Neural progenitor cell (in vitro differentiated cells): ENCODE measurements around the gene EPB41L4B. TPM values are rescaled to one million over a fixed set of nuclear protein-coding genes. Genes with fewer than 3 reads are reported as not detected.

Experiments used
- DNase-seq: peaks from one replicate; pipeline ENCODE4 v3.0.0-alpha.2; 2016; ENCODE audit warnings: low spot score
- H2AFZ ChIP-seq: fragments of 200-600 bp; sonication (generic); replicated peaks from 2 replicates; pipeline ENCODE4 v1.6.1; 2016; ENCODE audit warnings: antibody characterized with exemption
- H3F3A ChIP-seq: fragments of 200-600 bp; sonication (generic); 2 replicates; pipeline ENCODE4 v1.6.1; 2016; ENCODE audit warnings: antibody characterized with exemption, low read depth
- H3K27ac ChIP-seq: fragments of 200-600 bp; sonication (generic); 2 replicates; pipeline ENCODE4 v1.5.1; 2016; ENCODE audit warnings: mild to moderate bottlenecking
- H3K27me3 ChIP-seq: fragments of 200-600 bp; sonication (generic); 2 replicates; pipeline ENCODE4 v1.6.1; 2016; ENCODE audit warnings: mild to moderate bottlenecking, moderate library complexity
- H3K36me3 ChIP-seq: fragments of 200-600 bp; sonication (generic); 2 replicates; pipeline ENCODE4 v1.5.1; 2016
- H3K4me1 ChIP-seq: fragments of 200-600 bp; sonication (generic); 2 replicates; pipeline ENCODE4 v1.6.1; 2016; ENCODE audit warnings: mixed run types
- H3K4me2 ChIP-seq: fragments of 200-600 bp; sonication (generic); 2 replicates; pipeline ENCODE4 v1.6.1; 2016
- H3K4me3 ChIP-seq: fragments of 200-600 bp; sonication (generic); 2 replicates; pipeline ENCODE4 v1.5.1; 2016
- H3K79me2 ChIP-seq: fragments of 200-600 bp; sonication (generic); 2 replicates; pipeline ENCODE4 v1.6.1; 2016; ENCODE audit warnings: low read depth
- H3K9ac ChIP-seq: fragments of 200-600 bp; sonication (generic); 2 replicates; pipeline ENCODE4 v1.6.1; 2016
- H3K9me3 ChIP-seq: fragments of 200-600 bp; sonication (generic); 2 replicates; pipeline ENCODE4 v1.5.1; 2016; ENCODE audit warnings: low read depth
- H4K20me1 ChIP-seq: fragments of 200-600 bp; sonication (generic); 2 replicates; pipeline ENCODE4 v1.6.1; 2016; ENCODE audit warnings: low read depth
- H3K27ac Mint-ChIP-seq: 3 replicates; pipeline ENCODE4 v1.8.0; 2021; ENCODE audit warnings: mixed read lengths
- H3K27me3 Mint-ChIP-seq: 2 replicates; pipeline ENCODE4 v1.8.0; 2022; ENCODE audit warnings: low read depth, mild to moderate bottlenecking, inconsistent platforms, moderate library complexity, mixed read lengths; ENCODE audit not compliant: insufficient read depth
- H3K36me3 Mint-ChIP-seq: 3 replicates; pipeline ENCODE4 v1.8.0; 2021; ENCODE audit warnings: mixed read lengths
- H3K4me1 Mint-ChIP-seq: 3 replicates; pipeline ENCODE4 v1.8.0; 2021; ENCODE audit warnings: mixed read lengths
- H3K4me3 Mint-ChIP-seq: 3 replicates; pipeline ENCODE4 v1.8.0; 2021; ENCODE audit warnings: mild to moderate bottlenecking, moderate library complexity, mixed read lengths
- H3K9me3 Mint-ChIP-seq: 3 replicates; pipeline ENCODE4 v1.8.0; 2020; ENCODE audit warnings: mixed read lengths
- EZH2 ChIP-seq: fragments of 200-600 bp; sonication (generic); IDR thresholded peaks from 2 replicates; pipeline ENCODE4 v1.6.1; 2017; ENCODE audit warnings: antibody characterized with exemption, mild to moderate bottlenecking, moderate library complexity
- EZH2phosphoT487 ChIP-seq: fragments of 200-600 bp; sonication (generic); IDR thresholded peaks from 2 replicates; pipeline ENCODE4 v1.6.1; 2017; ENCODE audit warnings: antibody characterized with exemption
- total RNA-seq: library from RNA; depleted of rRNA; stranded (reverse); fragments of >200 nt; gene quantifications from 2 replicates; pipeline ENCODE4 v1.2.3, GENCODE V29; 2015; ENCODE audit warnings: low replicate concordance
- TF ChIP-seq, protein P1 (sequence below): fragments of 200-600 bp; sonication (generic); IDR thresholded peaks from 2 replicates; pipeline ENCODE4 v1.5.1; 2017; ENCODE audit warnings: antibody characterized with exemption, mild to moderate bottlenecking

Gene EPB41L4B
- total RNA-seq, 1 donor from 2014 or later = 6.2 TPM

DNA sequence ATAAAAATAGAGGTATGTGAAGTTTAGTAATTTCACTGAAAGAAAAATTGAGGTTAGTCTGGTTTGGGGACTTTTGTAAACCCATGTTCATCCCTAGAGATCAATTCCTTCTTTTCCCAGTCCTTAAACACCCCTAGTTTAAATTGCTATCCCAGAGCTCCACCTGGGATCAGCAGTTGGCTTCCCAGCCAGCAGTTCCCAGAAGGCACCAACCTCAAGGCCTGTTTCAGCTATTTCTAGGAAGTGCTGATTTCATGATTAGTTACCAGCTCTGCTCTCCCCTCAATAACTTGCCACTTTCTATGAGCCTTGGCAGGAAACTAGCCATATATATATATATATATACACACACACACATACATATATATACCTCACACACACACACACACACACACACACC, 30.5 kb downstream of the EPB41L4B start:
- Histone ChIP-seq H3K9me3 (no peaks in the 10 kb centered on the region), H3K4me3 (no peak overlapping the region), H3K4me2 (no peak overlapping the region), H2AFZ (no peak overlapping the region), H3K36me3 (no peaks in the 10 kb centered on the region), H3K27me3 (no peaks in the 10 kb centered on the region), H3F3A (no peaks in the 10 kb centered on the region), H4K20me1 (no peaks in the 10 kb centered on the region), H3K4me1 (no peaks in the 10 kb centered on the region), H3K79me2 (no peaks in the 10 kb centered on the region), H3K27ac (no peak overlapping the region), H3K9ac (no peak overlapping the region)
- Mint-ChIP-seq H3K9me3 (no peaks in the 10 kb centered on the region), H3K27me3 (peaks cover 10% of the 10 kb centered on the region), H3K27ac (no peak overlapping the region), H3K4me3 (no peak overlapping the region), H3K36me3 (no peaks in the 10 kb centered on the region), H3K4me1 (no peaks in the 10 kb centered on the region)
- no peak for DNase-seq
- TF ChIP-seq EZH2 = no peak
- no peak for TF ChIP-seq EZH2phosphoT487
- TF ChIP-seq, protein P1, sequence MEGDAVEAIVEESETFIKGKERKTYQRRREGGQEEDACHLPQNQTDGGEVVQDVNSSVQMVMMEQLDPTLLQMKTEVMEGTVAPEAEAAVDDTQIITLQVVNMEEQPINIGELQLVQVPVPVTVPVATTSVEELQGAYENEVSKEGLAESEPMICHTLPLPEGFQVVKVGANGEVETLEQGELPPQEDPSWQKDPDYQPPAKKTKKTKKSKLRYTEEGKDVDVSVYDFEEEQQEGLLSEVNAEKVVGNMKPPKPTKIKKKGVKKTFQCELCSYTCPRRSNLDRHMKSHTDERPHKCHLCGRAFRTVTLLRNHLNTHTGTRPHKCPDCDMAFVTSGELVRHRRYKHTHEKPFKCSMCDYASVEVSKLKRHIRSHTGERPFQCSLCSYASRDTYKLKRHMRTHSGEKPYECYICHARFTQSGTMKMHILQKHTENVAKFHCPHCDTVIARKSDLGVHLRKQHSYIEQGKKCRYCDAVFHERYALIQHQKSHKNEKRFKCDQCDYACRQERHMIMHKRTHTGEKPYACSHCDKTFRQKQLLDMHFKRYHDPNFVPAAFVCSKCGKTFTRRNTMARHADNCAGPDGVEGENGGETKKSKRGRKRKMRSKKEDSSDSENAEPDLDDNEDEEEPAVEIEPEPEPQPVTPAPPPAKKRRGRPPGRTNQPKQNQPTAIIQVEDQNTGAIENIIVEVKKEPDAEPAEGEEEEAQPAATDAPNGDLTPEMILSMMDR = no peak

DNA sequence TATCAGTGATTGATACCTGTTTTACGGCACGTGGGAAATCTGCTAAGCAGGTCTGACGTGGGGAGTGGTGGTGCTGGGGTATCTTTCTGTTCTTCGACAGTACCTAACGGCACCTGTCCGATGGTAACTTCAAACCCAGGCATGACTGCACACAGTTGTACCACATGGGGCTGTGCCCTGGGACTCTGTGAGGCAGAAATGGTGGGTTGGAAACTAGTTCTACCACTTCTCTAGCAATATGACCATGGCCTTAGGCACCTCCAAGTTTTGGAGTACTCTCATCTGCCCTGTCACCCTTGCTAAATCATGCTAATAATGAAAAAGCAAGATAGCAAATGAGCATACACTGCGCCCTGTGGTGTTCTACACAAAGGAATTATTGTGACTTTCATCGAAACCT, 30.9 kb downstream of the EPB41L4B start:
- Histone ChIP-seq H4K20me1 (no peaks in the 10 kb centered on the region), H2AFZ (no peak overlapping the region), H3K79me2 (no peaks in the 10 kb centered on the region), H3K27me3 (no peaks in the 10 kb centered on the region), H3K4me1 (no peaks in the 10 kb centered on the region), H3K4me3 (no peak overlapping the region), H3K36me3 (no peaks in the 10 kb centered on the region), H3K4me2 (no peak overlapping the region), H3K9me3 (no peaks in the 10 kb centered on the region), H3F3A (no peaks in the 10 kb centered on the region), H3K9ac (no peak overlapping the region), H3K27ac (no peak overlapping the region)
- Mint-ChIP-seq H3K9me3 (no peaks in the 10 kb centered on the region), H3K36me3 (no peaks in the 10 kb centered on the region), H3K27me3 (peaks cover 10% of the 10 kb centered on the region), H3K4me1 (no peaks in the 10 kb centered on the region), H3K4me3 (no peak overlapping the region), H3K27ac (no peak overlapping the region)
- no peak for TF ChIP-seq EZH2
- TF ChIP-seq EZH2phosphoT487 = no peak
- TF ChIP-seq, protein P1 = no peak
- DNase-seq = no peak

DNA sequence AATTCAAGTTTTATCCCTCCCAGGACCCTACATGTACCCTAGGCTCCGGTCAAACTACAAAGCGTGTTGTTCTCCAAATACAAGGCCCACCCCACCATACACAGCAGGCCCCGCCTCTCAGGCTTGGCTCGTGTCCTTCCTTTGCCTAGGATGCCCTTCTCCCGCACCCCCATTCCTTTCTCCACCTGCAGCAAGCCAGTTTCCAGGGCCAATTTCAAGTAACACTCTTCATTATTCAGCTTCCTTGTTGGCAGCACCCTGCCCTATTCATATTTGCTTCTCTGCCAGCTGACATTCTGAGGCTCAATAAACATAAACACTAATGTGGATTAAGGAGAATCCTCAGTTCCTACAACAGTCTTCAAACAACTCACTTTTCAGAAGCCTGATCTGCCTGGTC, 31.7 kb downstream of the EPB41L4B start:
- Histone ChIP-seq H3K4me3 (no peak overlapping the region), H2AFZ (no peak overlapping the region), H3K4me2 (no peak overlapping the region), H3K27ac (no peak overlapping the region), H3K27me3 (no peaks in the 10 kb centered on the region), H4K20me1 (no peaks in the 10 kb centered on the region), H3K9ac (no peak overlapping the region), H3F3A (no peaks in the 10 kb centered on the region), H3K9me3 (no peaks in the 10 kb centered on the region), H3K36me3 (no peaks in the 10 kb centered on the region), H3K4me1 (no peaks in the 10 kb centered on the region), H3K79me2 (no peaks in the 10 kb centered on the region)
- H3K36me3 Mint-ChIP-seq = no peaks in the 10 kb centered on the region
- peaks cover 10% of the 10 kb centered on the region for H3K27me3 Mint-ChIP-seq
- TF ChIP-seq EZH2 = no peak
- no peak overlapping the region for H3K4me3 Mint-ChIP-seq
- no peaks in the 10 kb centered on the region for H3K9me3 Mint-ChIP-seq
- no peak for DNase-seq
- no peak overlapping the region for H3K27ac Mint-ChIP-seq
- no peaks in the 10 kb centered on the region for H3K4me1 Mint-ChIP-seq

DNA sequence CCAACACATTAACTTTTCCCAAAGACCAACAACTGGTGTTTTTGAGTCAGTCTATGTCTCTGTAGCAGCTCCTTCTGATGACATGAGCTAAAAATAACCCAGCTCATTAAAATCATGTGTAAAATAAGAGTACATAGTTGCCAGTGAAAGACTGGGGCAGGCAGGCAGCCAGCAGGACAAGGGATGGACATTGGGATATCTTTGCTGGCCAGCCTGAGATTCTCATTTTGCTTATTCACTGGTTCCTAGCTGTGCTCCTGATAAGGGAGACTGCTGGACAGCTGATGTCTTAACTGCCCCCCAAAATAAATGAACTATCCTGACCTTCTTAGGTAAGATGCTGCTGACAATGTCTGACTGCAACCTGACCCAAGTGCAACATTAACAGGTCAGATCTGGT, 33.9 kb downstream of the EPB41L4B start:
- no peak overlapping the region for H3K4me3 Mint-ChIP-seq
- Histone ChIP-seq H3K9ac (no peak overlapping the region), H3K4me1 (no peaks in the 10 kb centered on the region), H3K36me3 (no peaks in the 10 kb centered on the region), H3K9me3 (no peaks in the 10 kb centered on the region), H2AFZ (no peak overlapping the region), H3K27me3 (no peaks in the 10 kb centered on the region), H4K20me1 (no peaks in the 10 kb centered on the region), H3K4me3 (no peak overlapping the region), H3F3A (no peaks in the 10 kb centered on the region), H3K4me2 (no peak overlapping the region), H3K79me2 (no peaks in the 10 kb centered on the region), H3K27ac (no peak overlapping the region)
- H3K27ac Mint-ChIP-seq = no peak overlapping the region
- DNase-seq = no peak
- TF ChIP-seq EZH2 = no peak
- TF ChIP-seq EZH2phosphoT487 = no peak
- TF ChIP-seq, protein P1 = no peak
- peaks cover 4% of the 10 kb centered on the region for H3K36me3 Mint-ChIP-seq
- H3K27me3 Mint-ChIP-seq = peaks cover 14% of the 10 kb centered on the region
- H3K9me3 Mint-ChIP-seq = peaks cover 11% of the 10 kb centered on the region
- H3K4me1 Mint-ChIP-seq = no peaks in the 10 kb centered on the region
